Esophagus muscularis mucosa (tissue), 4 donors: ENCODE data around the gene EIF2S2.

Source experiments
- CTCF ChIP-seq, 3 experiments: fragments of 200-600 bp in 2 of 3; fragments of 450-650 bp in 1 of 3; sonication (generic) in 2 of 3; IDR thresholded peaks; one replicate each; pipeline ENCODE4 v1.5.1; 2017 to 2019; ENCODE audit warnings: antibody characterized with exemption in 3 of 3, mild to moderate bottlenecking in 2 of 3, moderate library complexity in 1 of 3
- EP300 ChIP-seq: sonication (generic); formaldehyde crosslinking; IDR thresholded peaks from one replicate; pipeline ENCODE4 v1.6.1; 2017; ENCODE audit warnings: antibody characterized with exemption
- POLR2A ChIP-seq: fragments of 450-650 bp; IDR thresholded peaks from one replicate; pipeline ENCODE4 v1.6.1; 2017; ENCODE audit warnings: antibody characterized with exemption, moderate library complexity, mild to moderate bottlenecking, low read depth
- POLR2AphosphoS5 ChIP-seq, 2 donors: sonication (generic); formaldehyde crosslinking; IDR thresholded peaks; one replicate each; pipeline ENCODE4 v1.6.1; 2017; ENCODE audit warnings: antibody characterized with exemption in 2 of 2

GRCh38 chr20:34104059-34104458 is 8.0 kb downstream of the EIF2S2 start:
- TF ChIP-seq CTCF (IDR thresholded peaks at IDR 0.05) (no peak), EP300 (no peak), POLR2A (no peak), POLR2AphosphoS5 (IDR thresholded peaks at IDR 0.05) (no peak)
